PC-3 (cell line): Measurements from ENCODE around the gene CCDC28A. TPM values are rescaled to one million over a fixed set of nuclear protein-coding genes. Genes with fewer than 3 reads are reported as not detected.

ENCODE experiments used
- ATAC-seq: fragments of 200-7000 bp; cut with Tn5 transposase; 2 replicates; pipeline ENCODE4 v1.9.1; 2020; ENCODE audit warnings: mild to moderate bottlenecking, moderate library complexity
- BruUV-seq: library from RNA; stranded (reverse); fragments of 400-500 nt; replicated peaks from 2 replicates; lab custom pipeline; 2021; lab: Mats Ljungman, UMichigan
- CTCF ChIA-PET: fragments of 300-600 bp; sonication (Branson Sonifier 250); formaldehyde crosslinking; loops from one replicate; lab custom pipeline; 2022; ENCODE audit warnings: antibody characterized with exemption; lab: Charles Lee
- POLR2A ChIA-PET: fragments of 300-600 bp; sonication (Branson Sonifier 250); formaldehyde crosslinking; loops from one replicate; lab custom pipeline; 2022; ENCODE audit warnings: antibody characterized with exemption; ENCODE audit not compliant: unreplicated experiment; lab: Charles Lee
- DNase-seq: peaks from one replicate; pipeline ENCODE4 v3.0.0-alpha.2; 2015
- H2AFZ ChIP-seq: fragments of 300-600 bp; sonication (generic); 2 replicates; pipeline ENCODE4 v1.6.0; 2016; ENCODE audit warnings: antibody characterized with exemption, low read length
- H3F3A ChIP-seq: fragments of 300-600 bp; sonication (generic); one replicate; pipeline ENCODE4 v1.6.0; 2017; ENCODE audit warnings: antibody characterized with exemption, low read length, control low read depth, mild to moderate bottlenecking; ENCODE audit not compliant: unreplicated experiment
- H3K27ac ChIP-seq: fragments of 300-600 bp; sonication (generic); 2 replicates; pipeline ENCODE4 v1.5.1; 2016; ENCODE audit warnings: mild to moderate bottlenecking, low read length
- H3K27me3 ChIP-seq: fragments of 300-600 bp; sonication (generic); 2 replicates; pipeline ENCODE4 v1.6.1; 2016; ENCODE audit warnings: low read length, mixed read lengths
- H3K36me3 ChIP-seq: fragments of 300-600 bp; sonication (generic); 2 replicates; pipeline ENCODE4 v1.6.1; 2016; ENCODE audit warnings: low read depth, mixed run types, low read length, mixed read lengths
- H3K4me1 ChIP-seq: fragments of 300-600 bp; sonication (generic); 2 replicates; pipeline ENCODE4 v1.5.1; 2016; ENCODE audit warnings: low read length; ENCODE audit not compliant: insufficient read depth
- H3K4me2 ChIP-seq: fragments of 300-600 bp; sonication (generic); 2 replicates; pipeline ENCODE4 v1.6.0; 2016; ENCODE audit warnings: low read length
- H3K4me3 ChIP-seq: fragments of 300-600 bp; sonication (generic); 2 replicates; pipeline ENCODE4 v1.5.1; 2016; ENCODE audit warnings: mild to moderate bottlenecking, low read length, mixed read lengths
- H3K79me2 ChIP-seq: fragments of 300-600 bp; sonication (generic); 2 replicates; pipeline ENCODE4 v1.6.1; 2017; ENCODE audit warnings: low read length, mixed read lengths
- H3K9ac ChIP-seq: fragments of 300-600 bp; sonication (generic); 2 replicates; pipeline ENCODE4 v1.6.0; 2016; ENCODE audit warnings: mild to moderate bottlenecking, low read length
- H3K9me2 ChIP-seq: fragments of 300-600 bp; sonication (generic); replicated peaks from 2 replicates; pipeline ENCODE4 v1.6.1; 2016; ENCODE audit warnings: mixed run types, low read length, mixed read lengths
- H3K9me3 ChIP-seq: fragments of 300-600 bp; sonication (generic); 2 replicates; pipeline ENCODE4 v1.6.1; 2016; ENCODE audit warnings: low read length, mixed read lengths
- H4K20me1 ChIP-seq: fragments of 300-600 bp; sonication (generic); 2 replicates; pipeline ENCODE4 v1.6.1; 2016; ENCODE audit warnings: low read length, mixed read lengths
- CTCF ChIP-seq: fragments of 300-600 bp; sonication (generic); conservative IDR thresholded peaks from 2 replicates; pipeline ENCODE4 v1.5.1; 2017; ENCODE audit warnings: antibody characterized with exemption, low read depth, mild to moderate bottlenecking, low read length
- EZH2 ChIP-seq: fragments of 300-600 bp; sonication (generic); IDR thresholded peaks from one replicate; pipeline ENCODE4 v1.6.1; 2017; ENCODE audit warnings: antibody characterized with exemption, mild to moderate bottlenecking, low read length; ENCODE audit not compliant: unreplicated experiment
- EZH2phosphoT487 ChIP-seq: fragments of 300-600 bp; sonication (generic); IDR thresholded peaks from 2 replicates; pipeline ENCODE4 v1.6.1; 2018; ENCODE audit warnings: mild to moderate bottlenecking, antibody characterized with exemption, low read length, borderline replicate concordance
- intact Hi-C: fragments of 100-400 bp; cut with micrococcal nuclease; formaldehyde crosslinking; loops from 2 replicates; pipeline ENCODE4 v1.9.0; 2023
- total RNA-seq: library from RNA; depleted of rRNA; stranded (reverse); fragments of >200 nt; gene quantifications from 2 replicates; pipeline ENCODE4 v1.2.3, GENCODE V29; 2014; rRNA removed

CCDC28A gene
- total RNA-seq, 1 experiment from 2014 or later = 5.8 TPM

GRCh38 chr6:138837246-138837645 lies 63.7 kb downstream of the CCDC28A start:
- ATAC-seq (no peak), DNase-seq (no peak)
- H3K79me2 ChIP-seq = no peaks in the 10 kb centered on the region
- no peak overlapping the region for H3K27ac ChIP-seq
- TF ChIP-seq EZH2 (no peak), CTCF (no peak), EZH2phosphoT487 (no peak)
- H3K4me3 ChIP-seq = no peak overlapping the region
- H3K9me3 ChIP-seq = no peaks in the 10 kb centered on the region
- no peaks in the 10 kb centered on the region for H3K4me1 ChIP-seq
- no peaks in the 10 kb centered on the region for H3K36me3 ChIP-seq
- intact Hi-C loops = no loop called here
- no peaks in the 10 kb centered on the region for H3K9me2 ChIP-seq
- ChIA-PET CTCF (no interaction called here), POLR2A (no interaction called here)
- no peaks in the 10 kb centered on the region for H4K20me1 ChIP-seq
- no peaks in the 10 kb centered on the region for H3K27me3 ChIP-seq
- no peak overlapping the region for H3K4me2 ChIP-seq
- H3F3A ChIP-seq = no peaks in the 10 kb centered on the region
- H2AFZ ChIP-seq = no peak overlapping the region
- BruUV-seq = no TSS peak
- no peak overlapping the region for H3K9ac ChIP-seq

Other genes starting within 250 kb of the CCDC28A start
- gene ECT2L, start 22.3 kb downstream of the CCDC28A start, total RNA-seq = not detected in 2 replicates
- 27.4 and 37.4 TPM in 2 replicates for gene REPS1, start 214.5 kb downstream of the CCDC28A start, total RNA-seq